LNCaP clone FGC (cell line): ENCODE measurements around the gene SAP30.

Experiments used
- DNase-seq: peaks from one replicate; pipeline ENCODE4 v3.0.0-alpha.2; 2011; ENCODE audit warnings: low read depth
- H3K4me3 ChIP-seq: 2 replicates; pipeline ENCODE4 v1.5.1; 2011; ENCODE audit warnings: mild to moderate bottlenecking, low read depth, low read length, control low read depth
- TF ChIP-seq, protein P1 (sequence below): IDR thresholded peaks from 2 replicates; pipeline ENCODE4 v1.5.1; 2012; ENCODE audit warnings: mild to moderate bottlenecking; ENCODE audit not compliant: control insufficient read depth, insufficient read depth; ENCODE audit errors: extremely low read depth

The SAP30 gene

DNA sequence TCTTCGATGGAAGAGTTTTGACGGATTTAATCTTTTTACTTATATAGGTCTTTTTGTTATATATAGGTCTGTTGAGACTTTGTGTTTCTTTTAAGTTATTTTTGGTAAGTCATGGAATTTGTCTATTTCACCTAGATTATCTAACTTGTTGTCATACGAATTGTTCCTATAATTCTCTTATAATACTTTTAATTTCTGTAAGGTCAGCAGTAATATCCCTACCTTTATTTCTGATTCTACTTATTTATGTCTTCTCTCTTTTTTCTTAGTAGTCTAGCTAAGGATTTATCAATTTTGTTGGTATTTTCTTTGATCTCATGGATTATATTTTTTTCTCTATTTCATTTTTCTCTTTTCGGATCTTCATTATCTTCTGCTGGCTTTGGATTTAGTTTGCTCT lies 11.6 kb downstream of the SAP30 start:
- no peak for DNase-seq
- no peak overlapping the region for H3K4me3 ChIP-seq
- TF ChIP-seq, protein P1, sequence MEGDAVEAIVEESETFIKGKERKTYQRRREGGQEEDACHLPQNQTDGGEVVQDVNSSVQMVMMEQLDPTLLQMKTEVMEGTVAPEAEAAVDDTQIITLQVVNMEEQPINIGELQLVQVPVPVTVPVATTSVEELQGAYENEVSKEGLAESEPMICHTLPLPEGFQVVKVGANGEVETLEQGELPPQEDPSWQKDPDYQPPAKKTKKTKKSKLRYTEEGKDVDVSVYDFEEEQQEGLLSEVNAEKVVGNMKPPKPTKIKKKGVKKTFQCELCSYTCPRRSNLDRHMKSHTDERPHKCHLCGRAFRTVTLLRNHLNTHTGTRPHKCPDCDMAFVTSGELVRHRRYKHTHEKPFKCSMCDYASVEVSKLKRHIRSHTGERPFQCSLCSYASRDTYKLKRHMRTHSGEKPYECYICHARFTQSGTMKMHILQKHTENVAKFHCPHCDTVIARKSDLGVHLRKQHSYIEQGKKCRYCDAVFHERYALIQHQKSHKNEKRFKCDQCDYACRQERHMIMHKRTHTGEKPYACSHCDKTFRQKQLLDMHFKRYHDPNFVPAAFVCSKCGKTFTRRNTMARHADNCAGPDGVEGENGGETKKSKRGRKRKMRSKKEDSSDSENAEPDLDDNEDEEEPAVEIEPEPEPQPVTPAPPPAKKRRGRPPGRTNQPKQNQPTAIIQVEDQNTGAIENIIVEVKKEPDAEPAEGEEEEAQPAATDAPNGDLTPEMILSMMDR: no peak

- no peak for DNase-seq
- TF ChIP-seq, protein P1: no peak
- H3K4me3 ChIP-seq: no peak overlapping the region
Observed at GRCh38 chr4:173386751-173387150, 16.0 kb downstream of the SAP30 start.

DNA sequence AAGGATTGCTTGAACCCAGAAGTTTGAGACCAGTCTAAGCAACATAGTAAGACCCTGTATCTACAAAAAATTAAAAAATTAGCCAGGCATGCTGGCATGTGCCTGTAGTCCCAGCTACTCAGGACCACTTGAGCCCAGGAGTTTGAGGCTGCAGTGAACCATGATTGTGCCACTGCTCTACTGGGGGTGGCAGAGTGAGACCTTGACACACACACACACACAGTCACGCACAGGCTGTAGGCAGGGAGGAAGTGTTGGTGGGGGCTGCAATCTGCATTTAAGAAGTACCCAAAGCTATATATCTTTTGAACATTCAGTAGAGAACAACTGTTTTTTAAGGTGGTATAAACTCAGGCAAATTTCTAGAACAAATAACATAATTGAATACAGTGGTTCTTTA lies 20.9 kb downstream of the SAP30 start:
- no peak for DNase-seq
- no peak overlapping the region for H3K4me3 ChIP-seq
- TF ChIP-seq, protein P1: no peak

DNA sequence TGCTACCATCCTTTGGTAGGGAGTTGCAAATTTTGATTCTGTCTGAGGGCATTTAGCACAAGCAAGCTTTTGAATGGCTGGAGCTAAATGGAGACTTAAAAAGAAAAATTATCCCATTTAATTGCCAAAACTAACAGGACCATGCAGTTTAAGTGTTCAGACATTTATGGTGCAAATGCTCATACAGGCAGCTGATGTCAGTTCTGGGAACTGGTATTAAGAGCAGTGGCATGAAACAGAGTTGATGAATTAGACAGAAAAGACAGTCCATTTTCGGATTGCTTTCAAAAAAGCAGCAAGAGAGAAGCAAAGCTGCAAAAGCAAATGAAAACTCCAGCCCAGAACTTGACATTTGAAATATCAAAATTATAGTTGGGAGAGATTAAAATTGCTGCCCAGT lies 26.9 kb downstream of the SAP30 start:
- H3K4me3 ChIP-seq: no peak overlapping the region
- no peak for DNase-seq
- TF ChIP-seq, protein P1: no peak

DNA sequence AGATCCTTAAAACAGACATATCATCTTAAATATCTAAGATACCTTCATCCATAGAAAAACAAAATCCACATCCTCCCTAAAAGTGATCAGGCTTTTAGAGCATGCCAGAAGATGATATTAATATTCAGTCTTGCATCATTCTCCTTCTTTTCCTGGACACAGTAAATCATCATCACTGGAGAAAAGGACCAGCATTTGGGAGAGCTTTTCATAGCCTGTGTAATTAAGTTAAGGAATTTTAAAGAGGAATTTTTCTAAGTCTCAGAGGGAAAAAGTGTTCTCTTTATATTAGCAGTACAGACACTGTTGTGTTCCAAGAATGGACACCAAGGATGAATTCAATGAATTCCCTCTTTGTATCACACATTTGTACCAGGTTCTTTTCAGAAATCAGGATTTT lies 27.5 kb downstream of the SAP30 start:
- TF ChIP-seq, protein P1: no peak
- no peak overlapping the region for H3K4me3 ChIP-seq
- no peak for DNase-seq

DNA sequence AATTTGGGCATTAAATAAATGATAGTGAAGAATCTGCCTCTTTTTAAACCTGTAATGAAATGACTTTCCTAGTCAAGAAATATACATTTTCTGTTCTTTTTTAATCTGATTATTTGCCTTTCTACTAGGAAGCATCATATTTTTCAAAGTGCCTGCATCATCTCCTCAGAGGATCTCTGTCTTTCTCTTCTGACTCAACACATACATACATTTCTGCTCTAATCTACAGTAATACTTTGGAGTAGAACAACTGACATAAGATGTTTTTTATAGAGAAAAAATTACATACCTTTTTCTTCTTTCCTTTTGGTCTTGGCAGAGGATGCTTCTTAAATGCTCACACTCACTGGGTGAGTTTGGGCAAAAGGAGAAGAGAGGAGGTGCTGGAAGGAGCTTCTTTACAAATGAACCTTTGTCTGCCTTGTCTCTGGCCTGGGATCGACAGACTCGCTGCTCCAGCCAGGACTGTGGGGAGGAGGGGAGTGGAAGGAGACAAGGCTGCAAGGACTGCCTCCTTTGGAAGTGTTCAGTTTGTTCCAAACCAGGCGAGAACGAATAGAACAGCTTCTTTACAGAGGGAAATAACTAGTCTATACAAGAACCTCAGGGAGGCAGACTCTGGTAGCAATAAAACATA lies 28.1 kb downstream of the SAP30 start, which contains the start of gene SCRG1:
Gene SCRG1, minus strand, starts transcription at position 338 of the 637 bp plus-strand sequence. CDS start 7,702 bp downstream, outside the sequence.
- TF ChIP-seq, protein P1: no peak
- H3K4me3 ChIP-seq: no peak within 1 kb of the TSS
- no peak for DNase-seq

GRCh38 chr4:173401063-173401462 lies 30.3 kb downstream of the SAP30 start:
- no peak for DNase-seq
- TF ChIP-seq, protein P1: no peak
- H3K4me3 ChIP-seq: no peak overlapping the region
